IPS-15b (cell line): ENCODE measurements around the gene TOR1AIP2.

Experiments
- H3K27me3 ChIP-seq: one replicate; pipeline ENCODE4 v1.6.1; 2013; ENCODE audit warnings: low read length; ENCODE audit not compliant: control insufficient read depth, insufficient read depth
- H3K36me3 ChIP-seq: one replicate; pipeline ENCODE4 v1.6.1; 2013; ENCODE audit warnings: low read length; ENCODE audit not compliant: control insufficient read depth, insufficient read depth
- H3K4me1 ChIP-seq: one replicate; pipeline ENCODE4 v1.6.1; 2013; ENCODE audit warnings: mild to moderate bottlenecking, low read length; ENCODE audit not compliant: control insufficient read depth, insufficient read depth
- H3K4me3 ChIP-seq: one replicate; pipeline ENCODE4 v1.5.1; 2013; ENCODE audit warnings: low read depth, low read length
- H3K9ac ChIP-seq: one replicate; pipeline ENCODE4 v1.6.1; 2013; ENCODE audit warnings: low read depth, mild to moderate bottlenecking, low read length
- H3K9me3 ChIP-seq: one replicate; pipeline ENCODE4 v1.6.1; 2013; ENCODE audit warnings: mild to moderate bottlenecking, low read length; ENCODE audit not compliant: control insufficient read depth, insufficient read depth

TOR1AIP2 gene

GRCh38 chr1:179889589-179889988, 12.0 kb upstream of the TOR1AIP2 start:
- Histone ChIP-seq H3K27me3 (no peaks in the 10 kb centered on the region), H3K36me3 (peaks cover 4% of the 10 kb centered on the region), H3K9me3 (no peaks in the 10 kb centered on the region), H3K9ac (no peak overlapping the region), H3K4me1 (no peaks in the 10 kb centered on the region), H3K4me3 (no peak overlapping the region)

DNA sequence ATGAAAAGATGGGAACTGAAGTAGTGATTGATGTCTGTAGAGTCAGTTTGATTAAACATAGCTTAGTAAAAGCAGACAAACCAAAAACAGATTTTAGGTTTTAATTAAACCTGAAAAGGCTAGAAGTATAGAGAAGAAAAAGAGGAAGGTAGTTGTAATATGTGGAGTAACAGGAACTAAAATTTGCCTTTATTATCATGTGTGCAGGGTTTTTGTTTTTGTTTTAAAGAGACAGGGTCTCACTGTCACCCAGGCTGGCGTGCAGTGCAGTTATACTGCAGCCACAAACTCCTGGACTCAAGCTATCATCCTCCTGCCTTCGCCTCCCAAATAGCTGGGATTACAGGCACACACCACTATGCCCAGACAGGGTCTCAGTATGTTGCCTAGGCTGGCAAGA, 10.5 kb upstream of the TOR1AIP2 start:
- H3K9ac ChIP-seq, result no peak overlapping the region
- no peaks in the 10 kb centered on the region for H3K27me3 ChIP-seq
- no peaks in the 10 kb centered on the region for H3K4me1 ChIP-seq
- H3K4me3 ChIP-seq, result no peak overlapping the region
- no peaks in the 10 kb centered on the region for H3K9me3 ChIP-seq
- H3K36me3 ChIP-seq, result peaks cover 4% of the 10 kb centered on the region

- no peaks in the 10 kb centered on the region for H3K4me1 ChIP-seq
- H3K27me3 ChIP-seq, result no peaks in the 10 kb centered on the region
- H3K36me3 ChIP-seq, result no peaks in the 10 kb centered on the region
- H3K9me3 ChIP-seq, result no peaks in the 10 kb centered on the region
- H3K4me3 ChIP-seq, result peak overlapping the region; percentile 94
- peak overlapping the region; percentile 93 for H3K9ac ChIP-seq
Measured at GRCh38 chr1:179883745-179884138, 6.1 kb upstream of the TOR1AIP2 start.

- H3K4me3 ChIP-seq, result peak overlapping the region; percentile 94
- H3K4me1 ChIP-seq, result no peaks in the 10 kb centered on the region
- H3K27me3 ChIP-seq, result no peaks in the 10 kb centered on the region
- no peaks in the 10 kb centered on the region for H3K36me3 ChIP-seq
- H3K9me3 ChIP-seq, result no peaks in the 10 kb centered on the region
- H3K9ac ChIP-seq, result peak overlapping the region; percentile 93
Measured at GRCh38 chr1:179883040-179883744, 5.6 kb upstream of the TOR1AIP2 start.

GRCh38 chr1:179882253-179883039, 4.8 kb upstream of the TOR1AIP2 start, which contains the start of gene TOR1AIP1:
TSS of gene TOR1AIP1 (plus strand) at chr1:179882285. CDS start at chr1:179882503, 218 bp downstream.
- no peaks in the 10 kb centered on the region for H3K27me3 ChIP-seq
- H3K9ac ChIP-seq, result peak within 1 kb of the TSS; percentile 97
- no peaks in the 10 kb centered on the region for H3K9me3 ChIP-seq
- no peaks in the 10 kb centered on the region for H3K36me3 ChIP-seq
- H3K4me1 ChIP-seq, result no peaks in the 10 kb centered on the region
- peak within 1 kb of the TSS; percentile 94 for H3K4me3 ChIP-seq

- H3K4me1 ChIP-seq, result no peaks in the 10 kb centered on the region
- H3K9me3 ChIP-seq, result no peaks in the 10 kb centered on the region
- peak overlapping the region; percentile 97 for H3K9ac ChIP-seq
- no peaks in the 10 kb centered on the region for H3K36me3 ChIP-seq
- no peaks in the 10 kb centered on the region for H3K27me3 ChIP-seq
- peak overlapping the region; percentile 94 for H3K4me3 ChIP-seq
Measured at GRCh38 chr1:179881642-179882252, 4.1 kb upstream of the TOR1AIP2 start.

GRCh38 chr1:179879797-179880196, 2.2 kb upstream of the TOR1AIP2 start:
- Histone ChIP-seq H3K4me1 (no peaks in the 10 kb centered on the region), H3K27me3 (no peaks in the 10 kb centered on the region), H3K4me3 (no peak overlapping the region), H3K36me3 (no peaks in the 10 kb centered on the region), H3K9me3 (no peaks in the 10 kb centered on the region), H3K9ac (no peak overlapping the region)

DNA sequence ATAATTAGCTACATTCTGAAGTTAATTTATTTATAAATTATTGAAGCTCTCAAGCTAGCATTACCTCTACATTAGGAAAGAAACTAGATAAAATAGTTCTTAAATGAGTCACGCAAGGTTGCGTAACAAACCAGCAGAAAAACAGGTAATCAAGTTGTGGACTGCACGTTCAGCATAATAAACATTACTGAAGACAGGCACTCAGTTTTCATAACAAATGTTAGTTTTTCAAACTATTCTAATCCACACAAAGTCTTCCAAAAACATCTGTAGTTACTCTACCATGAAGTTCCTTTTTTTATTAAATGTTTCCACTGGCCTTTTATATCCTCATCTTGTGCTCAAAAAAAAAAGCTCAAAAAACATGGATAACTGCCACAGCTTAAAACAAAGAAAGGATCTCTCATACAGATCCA, 1.3 kb downstream of the TOR1AIP2 start:
- Histone ChIP-seq H3K36me3 (no peaks in the 10 kb centered on the region), H3K27me3 (no peaks in the 10 kb centered on the region), H3K9ac (no peak overlapping the region), H3K4me1 (no peaks in the 10 kb centered on the region), H3K9me3 (no peaks in the 10 kb centered on the region), H3K4me3 (peak overlapping the region; percentile 83)

DNA sequence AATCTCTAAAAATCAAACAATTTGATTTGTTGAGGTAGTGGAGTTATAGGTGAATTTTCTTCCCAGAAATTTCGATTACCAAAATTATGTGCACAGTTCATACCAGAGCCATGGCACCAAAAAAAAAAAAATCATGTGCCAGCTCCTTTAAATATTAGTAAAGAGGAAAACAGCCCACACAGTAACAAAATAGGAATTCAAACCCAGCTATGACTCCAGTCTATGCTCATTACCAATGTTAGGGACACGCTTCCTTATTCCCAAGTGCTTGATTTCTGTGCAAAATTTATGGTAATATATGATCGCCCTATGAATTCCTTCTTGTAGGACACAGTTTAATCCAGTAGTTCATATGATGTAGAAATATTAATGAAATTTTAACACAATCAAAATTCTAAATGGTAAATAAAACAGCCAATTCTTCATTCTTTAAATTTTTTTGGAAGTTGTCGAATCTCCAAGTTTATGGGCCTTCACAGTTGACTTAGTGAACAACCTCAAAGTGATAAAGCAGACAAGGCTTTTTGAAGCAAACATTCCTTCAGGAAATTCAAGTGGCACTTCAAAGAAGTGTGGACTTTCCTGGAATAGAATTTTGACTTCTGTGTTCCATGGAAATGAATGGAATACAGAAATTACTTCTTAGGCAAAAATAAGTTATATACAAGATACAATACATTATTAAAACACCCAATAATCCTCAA, 1.9 kb downstream of the TOR1AIP2 start:
- Histone ChIP-seq H3K9ac (no peak overlapping the region), H3K4me1 (no peaks in the 10 kb centered on the region), H3K36me3 (no peaks in the 10 kb centered on the region), H3K4me3 (peak overlapping the region; percentile 3), H3K9me3 (no peaks in the 10 kb centered on the region), H3K27me3 (no peaks in the 10 kb centered on the region)

- Histone ChIP-seq H3K27me3 (no peaks in the 10 kb centered on the region), H3K4me3 (no peak overlapping the region), H3K9ac (no peak overlapping the region), H3K4me1 (no peaks in the 10 kb centered on the region), H3K9me3 (no peaks in the 10 kb centered on the region), H3K36me3 (no peaks in the 10 kb centered on the region)
Measured at GRCh38 chr1:179873438-179873851, 4.2 kb downstream of the TOR1AIP2 start.

DNA sequence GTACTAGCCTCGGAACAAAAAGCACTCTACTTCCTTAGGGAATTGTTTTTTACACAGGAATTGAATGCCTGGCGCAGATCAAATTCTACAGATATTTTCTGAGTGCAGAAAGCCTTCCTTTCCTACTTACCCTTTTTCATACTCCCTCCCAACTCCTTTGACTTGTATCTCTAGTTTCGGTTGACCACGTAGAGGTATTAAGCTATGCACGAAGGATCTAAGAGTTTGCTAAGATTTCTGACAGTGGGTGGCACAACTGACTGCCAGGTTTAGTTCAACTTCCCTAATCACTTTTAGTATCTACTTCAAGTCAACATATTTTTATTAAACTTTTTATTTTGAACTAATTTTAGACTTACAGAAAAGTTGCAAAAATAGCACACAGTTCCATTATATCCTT, 5.0 kb downstream of the TOR1AIP2 start:
- Histone ChIP-seq H3K4me3 (no peak overlapping the region), H3K9me3 (no peaks in the 10 kb centered on the region), H3K36me3 (no peaks in the 10 kb centered on the region), H3K4me1 (no peaks in the 10 kb centered on the region), H3K27me3 (no peaks in the 10 kb centered on the region), H3K9ac (no peak overlapping the region)
